ENCODE results near the gene ZNF791.
A peak's percentile ranks its signal among the peaks of the same experiment; 100 is the strongest.
"Not testable (repeated sequence)": the region's sequence is repeated elsewhere in the genome, so short reads cannot be mapped to it uniquely, and the experiment has no call there.

The ZNF791 gene

GRCh38 chr19:12667731-12668302 lies 57.1 kb downstream of the ZNF791 start:
- no peak for DNase-seq (ENCODE audit: low read depth, low spot score)

DNA sequence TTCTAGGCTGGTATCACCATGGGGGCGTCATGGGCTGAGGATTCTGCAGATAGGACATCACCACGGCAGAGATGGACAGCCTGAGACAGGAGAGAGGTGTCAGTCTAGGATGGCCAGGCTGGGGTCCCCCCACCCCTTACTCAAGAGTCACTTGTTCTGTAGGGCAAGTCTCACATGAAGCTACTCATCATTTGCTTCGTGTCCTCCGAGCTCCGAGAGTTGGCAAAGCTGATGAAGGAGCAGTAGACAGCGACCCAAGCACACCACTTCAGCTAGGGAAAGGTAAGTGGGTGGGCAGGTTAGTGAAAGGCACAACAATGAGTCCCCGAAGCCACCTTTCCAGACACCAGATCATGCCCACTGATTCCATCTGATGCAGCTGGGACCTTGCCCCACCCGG lies 57.6 kb downstream of the ZNF791 start:
- no peak for DNase-seq (ENCODE audit: low read depth, low spot score)

GRCh38 chr19:12668932-12669269 lies 58.2 kb downstream of the ZNF791 start:
- peak; percentile 34 for DNase-seq (ENCODE audit: low read depth, low spot score)

DNA sequence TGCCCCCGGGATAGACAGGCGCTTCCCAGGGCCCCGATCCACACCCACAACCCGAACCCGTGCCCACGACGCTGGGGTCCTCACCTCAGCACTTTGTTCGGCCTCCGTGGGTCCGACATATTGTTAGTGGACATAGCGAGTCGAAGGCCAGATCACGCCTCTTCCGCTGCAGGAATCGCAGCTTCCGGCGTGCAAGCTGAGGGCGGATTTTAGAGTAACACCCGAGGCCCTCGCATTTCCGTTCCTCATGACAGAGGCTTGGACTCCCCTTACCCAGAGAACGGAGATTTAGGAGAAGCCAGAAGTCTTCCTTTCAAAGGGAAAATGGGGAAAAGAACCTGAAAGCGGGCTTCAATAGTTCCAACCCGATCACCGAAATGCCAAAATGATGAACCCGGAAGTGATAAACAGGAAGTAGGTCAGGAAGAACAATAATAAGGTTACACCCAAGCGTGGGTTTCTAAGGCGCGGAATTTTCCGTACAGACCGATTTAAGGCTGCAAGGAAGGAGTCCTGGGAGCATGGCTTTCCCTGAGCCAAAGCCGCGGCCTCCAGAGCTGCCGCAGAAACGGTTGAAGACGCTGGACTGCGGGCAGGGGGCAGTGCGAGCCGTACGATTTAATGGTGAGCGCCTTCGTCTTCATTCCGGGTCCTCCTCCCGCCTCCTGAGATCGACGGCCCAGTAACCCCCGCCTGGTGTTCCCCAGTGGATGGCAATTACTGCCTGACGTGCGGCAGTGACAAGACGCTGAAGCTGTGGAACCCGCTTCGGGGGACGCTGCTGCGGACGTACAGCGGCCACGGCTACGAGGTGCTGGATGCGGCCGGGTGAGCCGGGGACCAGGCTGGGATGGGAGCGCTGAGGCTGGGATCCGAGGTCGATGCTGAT lies 58.8 kb downstream of the ZNF791 start:
- DNase-seq (ENCODE audit: low read depth, low spot score): peak; percentile 60

- DNase-seq (ENCODE audit: low read depth, low spot score): no peak
Measured at GRCh38 chr19:12670159-12670928, 59.6 kb downstream of the ZNF791 start.

GRCh38 chr19:12672744-12673143 lies 62.0 kb downstream of the ZNF791 start:
- DNase-seq (ENCODE audit: low read depth, low spot score): no peak

GRCh38 chr19:12675399-12675798 lies 64.7 kb downstream of the ZNF791 start:
- no peak for DNase-seq (ENCODE audit: low read depth, low spot score)

- DNase-seq (ENCODE audit: low read depth, low spot score): no peak
Measured at GRCh38 chr19:12675940-12676339, 65.2 kb downstream of the ZNF791 start.

GRCh38 chr19:12676384-12676792 lies 65.7 kb downstream of the ZNF791 start:
- DNase-seq (ENCODE audit: low read depth, low spot score): peak; percentile 74

DNA sequence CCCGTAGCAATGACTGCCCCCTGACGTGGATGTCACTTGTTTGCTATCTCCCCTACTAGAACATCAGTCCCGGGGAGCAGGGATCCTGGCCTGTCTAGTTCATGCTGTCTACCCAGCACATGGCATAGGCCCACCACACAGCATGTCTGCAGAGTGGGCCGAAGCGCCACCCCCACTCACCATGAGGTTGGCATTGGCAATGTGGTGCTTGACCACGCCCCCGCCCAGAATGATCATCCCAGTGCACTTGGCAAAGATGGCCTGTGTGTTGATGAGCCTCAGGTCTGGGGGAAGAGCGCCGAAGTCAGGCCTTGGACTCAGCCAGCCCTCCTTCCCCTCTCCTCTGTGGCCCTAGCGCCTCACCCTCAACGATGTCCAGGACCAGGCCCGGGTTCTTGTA lies 66.2 kb downstream of the ZNF791 start:
- DNase-seq (ENCODE audit: low read depth, low spot score): no peak

DNA sequence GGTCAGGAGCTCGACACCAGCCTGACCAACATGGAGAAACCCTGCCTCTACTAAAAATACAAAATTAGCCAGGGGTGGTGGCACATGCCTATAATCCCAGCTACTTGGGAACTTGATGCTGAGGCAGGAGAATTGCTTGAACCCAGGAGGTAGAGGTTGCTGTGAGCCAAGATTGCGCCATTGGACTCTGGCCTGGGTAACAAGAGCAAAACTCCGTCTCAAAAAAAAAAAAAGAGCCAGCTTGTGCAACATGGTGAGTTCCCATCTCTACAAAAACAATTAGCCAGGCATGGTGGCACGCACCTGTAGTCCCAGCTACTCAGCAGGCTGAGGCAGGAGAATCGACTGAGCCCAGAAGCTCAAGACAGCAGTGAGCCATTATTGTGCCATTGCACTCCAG lies 67.3 kb downstream of the ZNF791 start:
- not testable (repeated sequence) for DNase-seq (ENCODE audit: low read depth, low spot score)

DNA sequence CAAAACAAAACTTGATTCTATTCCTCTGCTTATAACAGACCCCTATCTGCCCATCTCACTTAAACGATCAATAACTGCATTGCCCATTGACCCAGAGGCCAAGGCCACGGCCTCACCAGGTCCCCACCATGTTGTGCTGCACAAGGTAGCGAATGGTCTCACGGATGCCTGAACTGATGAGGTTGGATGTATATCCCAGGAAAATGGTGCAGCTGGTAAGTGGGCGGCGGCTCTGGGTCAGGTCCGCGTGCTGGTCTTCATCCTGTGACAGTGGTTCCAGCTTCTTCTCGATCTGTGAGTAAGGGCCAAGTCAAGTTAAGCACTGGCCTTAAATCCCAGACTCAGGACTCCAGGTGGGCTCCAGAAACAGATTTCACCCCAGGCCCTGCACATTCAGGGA lies 69.3 kb downstream of the ZNF791 start:
- DNase-seq (ENCODE audit: low read depth, low spot score): no peak

DNA sequence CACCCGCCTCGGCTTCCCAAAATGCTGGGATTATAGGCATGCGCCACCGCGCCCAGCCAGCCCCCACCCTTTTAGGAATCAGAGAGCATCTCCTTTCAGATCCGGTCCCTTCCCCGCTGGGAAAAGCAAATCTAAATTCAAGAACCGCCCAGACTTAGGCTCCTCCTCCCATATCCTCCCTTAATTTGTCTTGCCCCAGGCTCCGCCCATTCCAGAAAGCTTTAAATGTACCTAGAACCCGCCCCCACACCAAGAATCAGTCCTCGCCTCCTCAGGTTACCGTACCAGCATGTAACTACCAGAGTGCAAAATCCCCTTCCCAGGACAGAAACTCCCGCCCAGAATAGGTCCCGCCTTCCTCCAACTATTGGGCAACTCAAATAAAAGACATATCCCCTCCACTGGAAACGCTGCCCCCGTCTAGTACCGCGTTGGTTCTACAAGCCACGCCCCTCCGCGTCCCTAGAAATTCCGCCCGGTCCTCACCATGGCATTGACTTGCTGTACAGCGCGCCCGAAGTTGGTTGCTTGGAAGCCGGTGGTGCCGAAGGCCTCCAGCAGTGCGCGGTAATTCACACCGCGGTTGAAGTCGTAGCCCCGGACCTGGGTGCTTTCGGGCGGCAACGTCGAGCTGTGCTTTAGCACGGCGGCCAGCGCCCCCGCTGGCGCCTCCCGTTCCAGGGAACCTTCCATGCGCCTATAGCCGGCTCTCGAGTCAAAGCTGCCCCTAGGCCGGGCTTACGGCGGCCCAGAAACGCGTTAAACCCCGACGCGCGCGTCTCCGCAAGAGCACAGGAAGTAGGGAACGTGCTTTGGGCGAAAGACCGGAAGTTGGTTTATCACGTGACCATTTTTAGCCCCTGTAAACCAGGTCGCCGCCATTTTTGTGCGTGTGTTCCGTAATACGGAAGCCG lies 70.6 kb downstream of the ZNF791 start, which contains the start of gene DHPS:
Gene DHPS, minus strand, starts transcription at position 807 of the 914 bp plus-strand sequence. Its CDS starts 114 bp downstream, at position 693.
- DNase-seq (ENCODE audit: low read depth, low spot score): peak; percentile 86

Data from activated CD4-positive, CD25-positive, alpha-beta regulatory T cell treated with anti-CD3 and anti-CD28 coated beads, Interleukin-2, amount 50 U/mL, for 16 hours (primary cell).